Dendritic cell treated with granulocyte-macrophage colony-stimulating factor and Interleukin-4, amounts not matched to agents 40 ng/mL and 50 ng/mL, for 4 days (primary cell): ENCODE measurements around the gene GIGYF1.

ENCODE experiments used
- H3K27ac Mint-ChIP-seq: one replicate; pipeline ENCODE4 v1.8.0; 2022; ENCODE audit warnings: mild to moderate bottlenecking, mixed read lengths
- H3K27me3 Mint-ChIP-seq: one replicate; pipeline ENCODE4 v1.8.0; 2022; ENCODE audit warnings: mild to moderate bottlenecking, mixed read lengths
- H3K36me3 Mint-ChIP-seq: one replicate; pipeline ENCODE4 v1.8.0; 2022; ENCODE audit warnings: low read depth, mixed read lengths
- H3K4me1 Mint-ChIP-seq: one replicate; pipeline ENCODE4 v1.8.0; 2022; ENCODE audit warnings: low read depth, mixed read lengths
- H3K4me3 Mint-ChIP-seq: one replicate; pipeline ENCODE4 v1.8.0; 2022; ENCODE audit warnings: mild to moderate bottlenecking, moderate library complexity, mixed read lengths
- H3K9me3 Mint-ChIP-seq: one replicate; pipeline ENCODE4 v1.8.0; 2022; ENCODE audit warnings: mixed read lengths
- intact Hi-C: fragments of 100-400 bp; cut with micrococcal nuclease; formaldehyde crosslinking; loops from one replicate; pipeline ENCODE4 v1.15.0; 2022

GIGYF1 gene

DNA sequence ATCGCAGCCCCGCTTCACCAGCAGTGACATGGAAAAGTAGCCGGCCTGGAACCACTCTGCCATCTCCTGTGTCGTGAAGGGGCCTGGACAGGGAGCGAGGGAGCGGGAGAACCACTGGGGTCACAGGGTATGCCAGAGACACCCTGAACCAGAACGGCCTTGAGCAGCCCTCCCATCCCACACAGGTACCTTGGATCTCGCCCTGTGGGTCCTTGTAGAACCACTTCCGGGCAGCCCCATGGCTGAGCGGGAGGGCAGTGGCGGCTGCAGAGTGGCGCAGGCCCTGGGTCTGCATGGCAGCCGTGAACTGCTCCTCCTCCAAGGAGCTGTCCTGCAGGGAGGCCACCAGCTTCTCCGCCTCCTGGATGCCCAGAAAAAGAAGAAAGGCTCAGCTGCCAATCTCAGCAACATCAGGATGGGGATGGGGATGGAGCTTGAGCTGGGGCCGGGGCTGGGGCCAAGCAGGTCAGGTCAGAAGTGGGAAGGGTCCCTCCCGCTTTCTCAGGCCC lies 9.5 kb downstream of the GIGYF1 start:
- no peak overlapping the region for H3K27ac Mint-ChIP-seq
- intact Hi-C loops, result no loop called here
- H3K4me3 Mint-ChIP-seq, result no peak overlapping the region
- peaks cover 100% of the 10 kb centered on the region for H3K36me3 Mint-ChIP-seq
- H3K4me1 Mint-ChIP-seq, result peaks cover 31% of the 10 kb centered on the region
- H3K9me3 Mint-ChIP-seq, result no peaks in the 10 kb centered on the region
- H3K27me3 Mint-ChIP-seq, result no peaks in the 10 kb centered on the region

DNA sequence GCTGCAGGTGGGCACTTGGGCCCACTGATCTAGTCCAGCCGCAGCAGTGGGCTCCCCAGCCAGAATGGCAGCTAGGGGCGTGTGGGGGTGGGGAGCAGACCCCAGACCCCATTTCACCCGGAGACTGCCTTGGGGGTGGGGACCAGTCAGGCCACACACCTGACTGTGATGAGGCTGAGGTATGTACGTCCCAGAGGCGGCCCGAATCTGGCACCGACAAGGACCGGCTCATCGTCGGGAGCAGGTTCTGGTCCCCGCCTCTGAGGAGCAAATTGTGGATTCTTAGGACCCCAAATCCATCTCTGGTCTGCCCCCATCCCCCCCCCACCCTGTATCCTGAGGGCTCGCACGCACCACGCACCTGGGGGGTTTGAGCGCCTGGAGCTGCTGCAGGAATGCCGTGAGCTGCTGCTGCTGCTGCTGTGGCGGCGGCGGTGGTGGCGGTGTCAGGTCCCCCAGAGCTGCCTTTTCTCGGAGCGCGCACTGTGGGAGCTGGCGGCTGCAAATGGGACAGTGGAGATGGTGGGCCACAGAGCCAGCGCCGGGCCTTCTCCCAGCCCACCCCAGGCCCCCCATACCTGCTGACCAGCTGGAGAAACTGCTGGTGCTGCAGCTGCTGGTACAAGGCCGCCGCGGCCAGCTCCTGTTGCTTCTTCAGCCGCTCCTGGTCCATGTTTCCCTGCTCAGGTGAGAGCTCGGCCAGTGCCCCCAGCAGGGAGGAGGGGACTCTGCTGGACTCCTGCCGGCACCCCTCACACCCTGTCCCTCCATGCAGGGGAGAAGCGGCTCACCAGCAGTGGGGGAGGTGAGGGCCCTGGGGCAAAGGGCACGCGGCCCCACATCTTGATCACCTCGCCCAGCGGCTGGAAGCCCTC lies 10.2 kb downstream of the GIGYF1 start:
- Mint-ChIP-seq H3K27ac (no peak overlapping the region), H3K27me3 (no peaks in the 10 kb centered on the region)

DNA sequence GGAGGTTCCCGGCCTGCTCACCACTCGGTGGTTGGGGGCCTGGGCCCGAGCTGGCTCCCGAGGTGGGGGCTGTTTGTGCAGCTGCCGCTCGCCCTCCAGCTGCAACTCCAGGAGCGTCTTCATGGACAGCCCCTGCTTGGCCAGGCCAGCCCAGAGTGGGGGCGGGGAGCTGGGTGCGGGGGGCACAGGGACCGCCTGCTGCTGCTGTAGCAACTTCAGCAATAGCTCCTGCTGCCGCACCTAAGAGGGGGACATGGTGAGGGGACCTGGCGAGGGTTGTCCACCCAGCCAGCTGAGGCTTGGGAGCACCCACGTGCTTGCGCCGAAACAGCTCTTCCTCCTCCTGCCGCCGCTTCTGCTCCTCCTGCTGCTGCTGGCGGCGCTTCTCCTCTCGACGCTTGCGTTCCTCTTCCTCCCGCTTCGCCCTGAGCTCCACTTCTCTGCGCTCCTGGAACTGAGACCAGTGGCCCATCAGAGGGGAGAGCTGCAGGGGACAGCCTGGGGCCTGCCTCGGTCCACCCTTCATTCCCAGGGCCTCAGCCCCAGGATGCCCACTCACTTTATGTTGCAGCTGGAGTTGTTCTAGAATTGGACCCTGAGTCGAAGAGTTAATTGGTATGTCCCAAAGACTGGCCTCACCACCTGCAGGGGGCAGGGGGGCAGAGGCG lies 10.9 kb downstream of the GIGYF1 start:
- H3K36me3 Mint-ChIP-seq, result peaks cover 100% of the 10 kb centered on the region
- no peak overlapping the region for H3K27ac Mint-ChIP-seq
- peaks cover 28% of the 10 kb centered on the region for H3K4me1 Mint-ChIP-seq
- no peak overlapping the region for H3K4me3 Mint-ChIP-seq
- H3K9me3 Mint-ChIP-seq, result no peaks in the 10 kb centered on the region
- intact Hi-C loops, result no loop called here
- H3K27me3 Mint-ChIP-seq, result no peaks in the 10 kb centered on the region

More for the DNA sequence above, 10.2 kb downstream of the GIGYF1 start:
- Mint-ChIP-seq H3K9me3 (no peaks in the 10 kb centered on the region), H3K36me3 (peaks cover 100% of the 10 kb centered on the region), H3K4me1 (peaks cover 30% of the 10 kb centered on the region), H3K4me3 (no peak overlapping the region)
- intact Hi-C loops, result no loop called here

- no peak overlapping the region for H3K27ac Mint-ChIP-seq
- H3K36me3 Mint-ChIP-seq, result peaks cover 100% of the 10 kb centered on the region
- H3K27me3 Mint-ChIP-seq, result no peaks in the 10 kb centered on the region
- intact Hi-C loops, result no loop called here
- H3K4me3 Mint-ChIP-seq, result no peak overlapping the region
- H3K9me3 Mint-ChIP-seq, result no peaks in the 10 kb centered on the region
- H3K4me1 Mint-ChIP-seq, result peaks cover 32% of the 10 kb centered on the region
Observed at GRCh38 chr7:100682228-100682741, 11.8 kb downstream of the GIGYF1 start.

- H3K9me3 Mint-ChIP-seq, result no peaks in the 10 kb centered on the region
- intact Hi-C loops, result no loop called here
- H3K27ac Mint-ChIP-seq, result no peak overlapping the region
- no peaks in the 10 kb centered on the region for H3K27me3 Mint-ChIP-seq
- peaks cover 100% of the 10 kb centered on the region for H3K36me3 Mint-ChIP-seq
- H3K4me3 Mint-ChIP-seq, result no peak overlapping the region
- peaks cover 36% of the 10 kb centered on the region for H3K4me1 Mint-ChIP-seq
Observed at GRCh38 chr7:100681491-100682227, 12.4 kb downstream of the GIGYF1 start.

DNA sequence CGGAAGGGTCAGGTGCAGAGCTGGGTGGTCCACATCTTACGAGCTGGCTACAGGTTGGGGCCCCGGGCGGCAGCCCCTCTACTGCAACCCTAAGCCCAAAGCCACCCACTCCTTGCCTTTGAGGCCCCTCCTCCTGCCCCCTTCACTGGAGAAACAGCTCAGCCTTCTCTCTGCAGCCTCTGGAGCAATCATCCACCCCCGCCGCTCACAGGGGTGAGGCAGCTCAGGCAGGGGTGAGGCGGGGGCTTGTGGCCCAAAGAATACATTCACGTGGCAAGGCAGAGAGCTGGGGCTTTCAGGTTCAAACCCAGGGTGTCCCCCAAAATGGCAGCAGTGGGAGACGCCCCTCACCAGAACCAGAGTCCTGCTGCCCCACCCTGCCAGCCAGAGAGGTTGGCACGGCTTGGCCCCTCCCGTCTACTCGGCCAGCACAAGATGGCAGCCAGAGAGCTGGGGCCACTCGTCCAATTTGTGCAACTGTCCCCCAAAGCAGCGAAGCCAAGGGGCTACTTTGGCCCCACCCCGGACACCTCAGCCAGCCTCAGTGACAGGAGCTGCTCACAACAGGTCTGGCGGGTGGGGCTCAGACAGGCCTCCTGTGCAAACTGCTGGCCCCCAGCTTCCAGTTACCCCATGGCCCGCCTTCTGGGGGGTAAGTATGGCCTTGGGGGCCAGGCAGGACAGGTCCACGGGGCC lies 13.3 kb downstream of the GIGYF1 start:
- Mint-ChIP-seq H3K27ac (peak overlapping the region; percentile 9), H3K27me3 (no peaks in the 10 kb centered on the region), H3K4me3 (no peak overlapping the region), H3K36me3 (peaks cover 100% of the 10 kb centered on the region), H3K4me1 (peaks cover 42% of the 10 kb centered on the region), H3K9me3 (no peaks in the 10 kb centered on the region)
- intact Hi-C loops, result no loop called here

DNA sequence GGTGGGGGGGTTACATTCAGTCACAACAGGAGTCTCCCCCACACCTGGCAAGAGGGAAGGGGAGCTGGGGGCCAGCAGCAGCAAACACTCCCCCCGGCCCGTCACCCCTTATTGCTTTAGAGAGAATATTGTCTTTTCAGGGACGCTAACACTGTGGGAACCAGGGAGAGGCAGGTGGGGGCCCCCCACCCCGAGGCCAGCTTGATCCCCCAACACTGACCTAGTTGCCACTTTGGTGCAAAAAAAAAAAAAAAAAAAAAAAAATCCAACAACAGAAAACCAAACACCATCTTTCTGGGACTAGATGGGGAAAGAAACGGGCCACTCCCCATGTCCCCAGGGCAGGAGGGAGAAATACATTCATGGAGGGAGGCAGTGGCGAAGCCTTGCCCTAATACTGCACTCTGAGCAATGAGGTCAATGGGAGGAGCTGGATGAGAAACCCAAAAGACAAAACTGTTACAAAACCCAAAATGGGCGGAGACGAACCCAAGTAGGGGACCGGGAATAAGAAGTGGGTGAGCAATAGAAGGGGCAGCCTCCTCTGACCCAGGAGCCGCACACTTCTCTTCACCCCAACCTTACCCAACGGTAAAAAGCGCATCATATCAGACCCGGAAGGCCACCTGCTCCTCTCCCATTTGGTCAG lies 14.0 kb downstream of the GIGYF1 start:
- Mint-ChIP-seq H3K4me1 (peaks cover 42% of the 10 kb centered on the region), H3K27ac (peak overlapping the region; percentile 9), H3K9me3 (no peaks in the 10 kb centered on the region), H3K27me3 (no peaks in the 10 kb centered on the region), H3K36me3 (peaks cover 94% of the 10 kb centered on the region), H3K4me3 (no peak overlapping the region)
- intact Hi-C loops, result loop anchor here (10.0 kb wide), 1 partner anchor 95 kb away; the partner anchor contains the start of genes FBXO24 and LRCH4

GRCh38 chr7:100679129-100679926 lies 14.7 kb downstream of the GIGYF1 start:
- intact Hi-C loops, result loop anchor here (10.0 kb wide), 1 partner anchor 95 kb away; the partner anchor contains the start of genes FBXO24 and LRCH4
- Mint-ChIP-seq H3K36me3 (peaks cover 94% of the 10 kb centered on the region), H3K4me3 (no peak overlapping the region), H3K27ac (peak overlapping the region; percentile 9), H3K27me3 (no peaks in the 10 kb centered on the region), H3K4me1 (peaks cover 42% of the 10 kb centered on the region), H3K9me3 (no peaks in the 10 kb centered on the region)

- Mint-ChIP-seq H3K4me1 (peaks cover 42% of the 10 kb centered on the region), H3K27ac (peak overlapping the region; percentile 16), H3K4me3 (no peak overlapping the region), H3K36me3 (peaks cover 94% of the 10 kb centered on the region), H3K27me3 (no peaks in the 10 kb centered on the region), H3K9me3 (no peaks in the 10 kb centered on the region)
- intact Hi-C loops, result loop anchor here (10.0 kb wide), 1 partner anchor 94 kb away; the partner anchor contains the start of genes FBXO24 and LRCH4
Observed at GRCh38 chr7:100678291-100678984, 15.6 kb downstream of the GIGYF1 start.

GRCh38 chr7:100677308-100678267 lies 16.5 kb downstream of the GIGYF1 start:
- H3K27ac Mint-ChIP-seq, result peak overlapping the region; percentile 16
- H3K4me1 Mint-ChIP-seq, result peaks cover 42% of the 10 kb centered on the region
- no peaks in the 10 kb centered on the region for H3K27me3 Mint-ChIP-seq
- H3K36me3 Mint-ChIP-seq, result peaks cover 85% of the 10 kb centered on the region
- no peaks in the 10 kb centered on the region for H3K9me3 Mint-ChIP-seq
- H3K4me3 Mint-ChIP-seq, result no peak overlapping the region
- intact Hi-C loops, result loop anchor here (10.0 kb wide), 1 partner anchor 93 kb away; the partner anchor contains the start of genes FBXO24 and LRCH4
